Right atrium auricular region (tissue), 2 donors: ENCODE results near the gene TMEM258. TPM values are rescaled to one million over a fixed set of nuclear protein-coding genes. Genes with fewer than 3 reads are reported as not detected.

Experiments used
- DNase-seq: peaks from one replicate; pipeline ENCODE4 v3.0.0-alpha.2; 2019; ENCODE audit warnings: low spot score
- H3K27ac ChIP-seq, 2 donors: fragments of 200-600 bp; sonication (generic); 1 replicate in 1 of 2; 2 replicates in 1 of 2; pipeline ENCODE4 v1.5.1; 2016 to 2019
- H3K27me3 ChIP-seq, 2 donors: fragments of 200-600 bp; sonication (generic); one replicate each; pipeline versions ENCODE4 v1.5.1 to v1.6.0; 2017 to 2019
- H3K36me3 ChIP-seq: fragments of 200-600 bp; sonication (generic); one replicate; pipeline ENCODE4 v1.5.1; 2016
- H3K4me1 ChIP-seq, 2 donors: fragments of 200-600 bp; sonication (generic); one replicate each; pipeline versions ENCODE4 v1.5.1 to v1.6.0; 2017 to 2019
- H3K4me3 ChIP-seq, 2 donors: fragments of 200-600 bp; sonication (generic); 1 replicate in 1 of 2; 2 replicates in 1 of 2; pipeline ENCODE4 v1.5.1; 2017 to 2019; ENCODE audit warnings: mild to moderate bottlenecking in 1 of 2, moderate library complexity in 1 of 2
- H3K9me3 ChIP-seq, 2 donors: fragments of 200-600 bp; sonication (generic); one replicate each; pipeline ENCODE4 v1.5.1; 2019
- CTCF ChIP-seq, 2 donors: fragments of 200-600 bp; sonication (generic); IDR thresholded peaks; one replicate each; pipeline ENCODE4 v1.5.1; 2019; ENCODE audit warnings: antibody characterized with exemption in 2 of 2
- total RNA-seq, 2 donors: library from RNA; depleted of rRNA; stranded (reverse); fragments of >200 nt; gene quantifications; one replicate each; pipeline ENCODE4 v1.1.0, GENCODE V29; 2016

The TMEM258 gene
- total RNA-seq, 2 donors from 2014 or later = 43.4 to 54.7 TPM

DNA sequence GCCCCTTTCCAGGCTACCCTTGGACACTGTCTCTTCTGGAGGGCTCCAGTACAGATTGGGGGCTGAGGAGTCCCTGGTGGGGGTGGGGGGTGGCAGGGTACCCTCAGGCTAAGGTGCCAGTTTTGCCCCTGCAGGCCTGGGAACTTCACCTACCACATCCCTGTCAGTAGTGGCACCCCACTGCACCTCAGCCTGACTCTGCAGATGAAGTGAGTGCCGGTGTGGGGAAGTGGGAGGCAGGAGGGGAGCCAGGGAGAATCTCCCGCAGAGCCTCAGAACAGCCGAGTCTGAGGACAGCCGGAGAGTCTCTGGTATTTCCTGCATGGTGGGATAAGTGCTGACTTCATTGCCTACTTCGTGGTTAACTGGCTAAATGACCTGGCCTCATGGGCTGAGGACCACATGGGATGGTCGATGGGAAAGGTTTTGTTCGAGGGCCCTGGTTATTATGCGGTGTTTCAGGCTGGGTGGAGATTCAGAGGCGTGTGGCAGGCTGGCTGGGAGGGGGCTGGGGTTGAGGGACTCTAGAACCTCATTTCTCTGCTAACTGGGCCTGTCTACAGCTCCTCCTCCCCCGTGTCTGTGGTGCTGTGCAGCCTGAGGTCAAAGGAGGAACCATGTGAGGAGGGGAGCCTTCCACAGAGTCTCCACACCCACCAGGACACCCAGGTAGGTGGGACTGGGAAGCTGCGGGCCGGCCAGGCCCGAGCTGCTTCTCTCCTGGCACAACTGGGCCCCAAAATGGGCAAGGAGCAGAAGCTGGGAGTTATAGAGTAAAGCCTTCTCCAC, 8.5 kb downstream of the TMEM258 start:
- no peaks in the 10 kb centered on the region for H3K4me1 ChIP-seq
- DNase-seq = no peak
- no peak for TF ChIP-seq CTCF (IDR thresholded peaks at IDR 0.05)
- no peaks in the 10 kb centered on the region for H3K27me3 ChIP-seq
- no peaks in the 10 kb centered on the region for H3K9me3 ChIP-seq
- H3K27ac ChIP-seq = no peak overlapping the region
- H3K4me3 ChIP-seq = no peak overlapping the region
- H3K36me3 ChIP-seq = peaks cover 33% of the 10 kb centered on the region

- Histone ChIP-seq H3K4me3 (no peak overlapping the region), H3K27me3 (no peaks in the 10 kb centered on the region), H3K9me3 (no peaks in the 10 kb centered on the region), H3K27ac (no peak overlapping the region), H3K36me3 (peaks cover 23% of the 10 kb centered on the region), H3K4me1 (no peaks in the 10 kb centered on the region)
- no peak for TF ChIP-seq CTCF (IDR thresholded peaks at IDR 0.05)
- no peak for DNase-seq
These were observed 9.6 kb downstream of the TMEM258 start for GRCh38 chr11:61782841-61783240.

GRCh38 chr11:61782299-61782698, 10.1 kb downstream of the TMEM258 start:
- peaks cover 0 to 5% of the 10 kb centered on the region in 2 donors for H3K4me1 ChIP-seq
- peaks cover 17% of the 10 kb centered on the region for H3K36me3 ChIP-seq
- H3K9me3 ChIP-seq = no peaks in the 10 kb centered on the region
- no peaks in the 10 kb centered on the region for H3K27me3 ChIP-seq
- no peak for DNase-seq
- H3K4me3 ChIP-seq = no peak overlapping the region
- TF ChIP-seq CTCF (IDR thresholded peaks at IDR 0.05) = no peak
- no peak overlapping the region for H3K27ac ChIP-seq

- no peak for TF ChIP-seq CTCF (IDR thresholded peaks at IDR 0.05)
- peaks cover 10% of the 10 kb centered on the region for H3K36me3 ChIP-seq
- H3K4me1 ChIP-seq = peaks cover 0 to 10% of the 10 kb centered on the region in 2 donors
- no peaks in the 10 kb centered on the region for H3K27me3 ChIP-seq
- H3K4me3 ChIP-seq = no peak overlapping the region
- no peak for DNase-seq
- no peak overlapping the region for H3K27ac ChIP-seq
- no peaks in the 10 kb centered on the region for H3K9me3 ChIP-seq
These were observed 10.8 kb downstream of the TMEM258 start for GRCh38 chr11:61781585-61781984.

DNA sequence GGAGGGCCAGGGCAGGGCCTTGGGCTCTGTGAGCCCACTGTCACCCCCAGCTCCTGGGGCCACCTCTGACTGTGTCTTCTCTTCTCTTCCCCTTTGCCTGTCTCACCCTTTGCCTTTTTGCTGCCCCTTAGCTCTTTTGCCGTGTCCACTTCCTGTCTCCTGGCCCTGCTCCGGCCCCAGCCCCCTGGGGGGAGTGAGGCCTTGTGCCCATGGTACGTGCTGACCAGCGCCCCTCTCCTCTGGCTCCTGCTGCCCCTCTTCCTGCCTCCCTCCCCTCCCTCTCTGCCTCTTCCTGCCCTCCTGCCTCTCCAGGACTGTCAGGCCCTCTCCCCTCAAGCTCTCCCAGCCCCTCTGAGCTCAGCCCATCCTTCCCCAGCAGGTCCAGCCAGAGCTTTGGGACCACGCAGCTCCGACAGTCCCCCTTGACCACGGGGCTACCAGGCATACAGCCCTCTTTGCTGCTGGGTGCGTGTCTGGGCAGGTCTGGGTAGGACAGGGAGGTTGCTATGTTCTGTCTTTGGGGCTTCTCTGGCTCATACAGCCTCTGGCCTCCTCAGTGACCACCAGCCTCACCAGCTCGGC, 11.7 kb downstream of the TMEM258 start:
- Histone ChIP-seq H3K9me3 (no peaks in the 10 kb centered on the region), H3K4me3 (no peak overlapping the region), H3K27me3 (no peaks in the 10 kb centered on the region), H3K4me1 (peaks cover 0 to 10% of the 10 kb centered on the region in 2 donors), H3K27ac (no peak overlapping the region), H3K36me3 (peaks cover under 1% of the 10 kb centered on the region)
- DNase-seq = no peak
- TF ChIP-seq CTCF (IDR thresholded peaks at IDR 0.05) = no peak
